Frontal cortex (tissue), 4 donors: ENCODE measurements around the gene RAP1GAP2. TPM values are rescaled to one million over a fixed set of nuclear protein-coding genes. Genes with fewer than 3 reads are reported as not detected.
A peak's percentile ranks its signal among the peaks of the same experiment; 100 is the strongest.
"Not testable (repeated sequence)": the region's sequence is repeated elsewhere in the genome, so short reads cannot be mapped to it uniquely, and the experiment has no call there.

Experiments used
- DNase-seq, 2 donors: peaks; one replicate each; pipeline ENCODE4 v3.0.0; 2012; ENCODE audit warnings: low spot score in 2 of 2
- FAIRE-seq: peaks from 2 replicates; lab custom pipeline; 2012; peaks lifted over from hg19 to GRCh38; lab: Jason Lieb, UNC
- total RNA-seq: library from RNA; depleted of rRNA; stranded (reverse); fragments of >200 nt; gene quantifications from one replicate; pipeline ENCODE4 v1.2.3, GENCODE V29; 2014
- donor health status: control.
- donor health status: control.
- donor health status: control.

Gene RAP1GAP2
- total RNA-seq, 1 donor from 2014 or later, result 25.3 TPM

DNA sequence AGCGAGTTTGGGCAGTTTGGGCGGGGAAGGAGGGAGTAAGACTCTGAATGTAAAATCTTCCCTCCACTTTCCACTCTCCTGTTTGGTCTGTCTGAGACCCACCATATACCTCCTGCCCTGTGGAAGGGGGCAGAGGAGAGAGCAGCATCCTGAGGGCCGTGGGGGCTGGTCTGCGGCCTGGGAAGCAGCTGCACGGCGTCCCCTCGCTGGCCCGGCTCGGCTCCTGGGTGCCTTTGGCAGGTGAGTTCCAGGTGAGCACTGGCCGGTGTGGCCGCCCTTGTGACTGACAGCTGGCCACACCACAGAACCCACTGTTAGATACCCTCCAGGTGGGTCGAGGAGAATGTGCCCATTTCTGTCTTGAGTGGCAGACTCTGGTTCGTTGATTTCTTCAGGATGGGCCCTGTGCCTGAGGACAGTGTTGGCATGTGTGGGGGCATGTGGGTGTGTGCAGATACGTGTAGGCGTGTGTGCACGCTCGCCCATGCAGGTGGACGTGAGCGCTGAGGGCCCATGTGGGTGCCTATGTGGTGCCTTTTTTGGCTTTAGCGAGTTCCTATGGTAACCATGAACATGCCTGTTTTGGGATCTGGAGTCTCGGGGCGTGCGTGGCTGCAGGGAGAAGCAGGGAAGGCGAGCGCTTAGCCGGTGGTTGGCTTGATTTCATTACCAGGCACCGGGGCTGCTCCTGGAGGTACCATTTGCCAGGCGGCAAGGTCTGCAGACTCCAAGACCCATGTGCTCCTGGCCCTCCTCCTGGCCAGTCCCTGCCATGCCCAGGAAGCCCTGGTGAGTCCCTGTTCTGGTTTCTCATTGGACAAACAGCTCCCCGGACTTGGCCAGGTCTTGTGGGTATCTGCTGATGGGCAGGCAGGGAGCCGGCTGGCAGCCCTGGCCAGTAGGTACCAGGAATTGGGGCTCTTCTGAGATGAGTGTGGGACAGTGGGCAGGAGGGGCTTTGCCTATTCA lies 12.4 kb downstream of the RAP1GAP2 start:
- DNase-seq, result no peak

DNA sequence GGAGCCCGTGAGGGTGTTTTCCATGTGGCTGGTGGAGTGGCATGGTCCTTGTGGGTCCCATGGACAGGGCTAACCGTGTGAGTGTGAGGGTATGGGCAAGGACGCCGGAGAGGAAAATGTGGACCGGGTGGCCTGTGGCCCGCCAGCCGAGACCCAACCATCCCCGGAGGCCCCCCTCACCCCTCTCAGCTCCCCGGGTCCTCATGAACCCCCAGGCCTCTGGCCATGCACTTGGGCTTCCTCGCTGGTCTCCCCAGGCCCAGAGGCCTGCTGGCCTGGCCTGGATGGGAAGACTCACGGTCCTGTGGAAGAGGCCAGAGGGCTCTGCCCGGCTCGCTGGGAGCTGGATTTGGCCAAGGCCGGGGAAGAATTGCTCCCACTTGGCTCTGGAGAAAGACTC lies 13.1 kb downstream of the RAP1GAP2 start:
- DNase-seq, result no peak
- FAIRE-seq, result no peak

More for the DNA sequence above, 12.4 kb downstream of the RAP1GAP2 start:
- no peak for FAIRE-seq

GRCh38 chr17:2814049-2814448 lies 17.8 kb downstream of the RAP1GAP2 start:
- FAIRE-seq, result no peak
- no peak for DNase-seq

DNA sequence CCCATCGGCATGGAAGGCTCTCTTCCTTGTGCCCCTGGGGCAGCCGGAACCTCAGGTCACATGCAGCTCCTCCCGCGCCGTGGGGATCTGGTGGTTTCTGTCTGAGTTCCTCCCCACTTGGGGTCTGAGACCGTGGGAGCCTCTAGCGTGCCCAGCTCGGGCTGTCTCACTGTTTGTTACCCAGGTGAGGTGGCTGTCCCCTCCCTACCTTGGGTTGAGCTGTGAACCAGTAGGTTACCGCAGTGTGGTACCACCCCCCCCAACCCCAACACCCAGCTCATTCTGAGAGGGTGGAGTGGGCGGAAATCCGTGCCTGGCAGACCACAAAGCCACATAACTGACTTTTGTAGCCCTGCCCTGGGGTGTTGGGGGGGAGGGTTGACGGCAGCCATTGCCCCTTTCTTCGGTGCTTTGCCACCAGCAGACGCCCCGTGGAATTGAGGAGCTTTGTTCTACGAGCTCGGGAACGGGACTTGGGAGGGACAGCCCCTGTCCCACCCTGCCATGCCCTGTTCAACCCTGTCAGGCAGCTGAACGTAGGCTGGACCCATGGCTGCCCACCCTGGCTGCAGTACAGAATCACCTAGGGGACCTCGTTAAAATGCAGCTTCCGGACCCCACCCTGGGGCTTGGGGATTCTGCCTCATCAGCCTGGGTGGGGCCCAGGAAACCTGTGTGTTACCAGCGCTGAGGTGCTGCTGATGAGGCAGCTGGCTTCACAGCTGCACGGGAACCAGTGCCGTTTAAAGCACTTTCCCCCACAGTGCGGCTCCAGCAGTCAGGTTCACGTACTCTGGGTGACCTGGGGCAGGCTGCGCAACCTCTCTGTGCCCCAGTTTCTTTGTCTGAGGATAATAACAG lies 18.5 kb downstream of the RAP1GAP2 start:
- no peak for DNase-seq
- FAIRE-seq, result no peak

- no peak for DNase-seq
- FAIRE-seq, result no peak
Observed at GRCh38 chr17:2815781-2816185, 19.5 kb downstream of the RAP1GAP2 start.

DNA sequence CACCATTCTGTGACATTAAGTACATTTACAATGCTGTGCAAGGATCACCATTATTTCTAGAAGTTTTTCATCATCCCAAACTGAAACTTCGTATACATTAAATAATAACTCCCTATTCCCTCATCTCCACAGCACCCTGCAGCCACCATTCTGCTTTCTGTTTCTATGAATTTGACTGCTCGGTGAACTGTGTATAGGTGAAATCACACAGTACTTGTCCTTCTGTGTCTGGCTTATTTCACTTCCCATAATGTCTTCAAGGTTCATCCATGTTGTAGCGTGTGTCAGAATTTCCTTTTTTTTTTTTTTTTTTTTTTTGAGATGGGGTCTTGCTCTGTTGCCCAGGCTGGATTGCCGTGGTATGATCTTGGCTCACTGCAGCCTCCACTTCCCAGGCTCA lies 20.4 kb downstream of the RAP1GAP2 start:
- no peak for DNase-seq
- no peak for FAIRE-seq

DNA sequence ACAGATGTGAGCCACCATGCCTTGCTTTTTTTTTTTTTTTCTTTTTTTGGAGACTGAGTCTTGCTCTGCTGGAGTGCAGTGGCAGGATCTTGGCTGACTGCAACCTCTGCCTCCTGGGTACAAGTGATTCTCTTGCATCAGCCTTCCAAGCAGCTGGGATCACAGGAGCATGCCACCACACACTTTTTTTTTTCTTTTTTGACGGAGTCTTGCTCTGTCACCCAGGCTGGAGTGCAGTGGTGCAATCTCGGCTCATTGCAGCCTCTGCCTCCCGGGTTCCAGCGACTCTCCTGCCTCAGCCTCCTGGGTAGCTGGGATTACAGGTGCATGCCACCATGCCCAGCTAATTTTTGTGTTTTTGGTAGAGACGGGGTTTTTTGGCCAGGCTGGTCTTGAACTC lies 23.1 kb downstream of the RAP1GAP2 start:
- not testable (repeated sequence) for FAIRE-seq, DNase-seq

GRCh38 chr17:2819921-2820501 lies 23.8 kb downstream of the RAP1GAP2 start:
- FAIRE-seq, result no peak
- no peak for DNase-seq

DNA sequence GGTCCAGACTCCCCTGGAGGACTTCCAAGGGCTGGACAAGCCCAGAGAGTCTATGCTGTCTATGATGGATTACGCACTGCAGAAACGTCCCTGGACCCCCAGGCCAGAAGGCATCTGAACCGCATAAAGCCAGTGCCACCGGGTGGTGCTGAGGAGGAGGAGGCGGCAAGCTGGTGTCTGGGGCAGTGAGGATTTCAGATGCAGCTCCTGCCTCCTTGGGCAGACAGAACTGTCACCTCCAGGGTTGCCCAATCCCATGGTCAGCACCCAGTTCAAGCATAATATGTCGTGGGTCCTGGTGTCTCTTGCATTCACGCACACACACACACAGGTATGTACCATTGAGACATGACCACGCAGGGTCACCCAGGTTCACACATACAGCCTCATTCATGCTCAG lies 25.6 kb downstream of the RAP1GAP2 start:
- FAIRE-seq, result no peak
- DNase-seq, result no peak

DNA sequence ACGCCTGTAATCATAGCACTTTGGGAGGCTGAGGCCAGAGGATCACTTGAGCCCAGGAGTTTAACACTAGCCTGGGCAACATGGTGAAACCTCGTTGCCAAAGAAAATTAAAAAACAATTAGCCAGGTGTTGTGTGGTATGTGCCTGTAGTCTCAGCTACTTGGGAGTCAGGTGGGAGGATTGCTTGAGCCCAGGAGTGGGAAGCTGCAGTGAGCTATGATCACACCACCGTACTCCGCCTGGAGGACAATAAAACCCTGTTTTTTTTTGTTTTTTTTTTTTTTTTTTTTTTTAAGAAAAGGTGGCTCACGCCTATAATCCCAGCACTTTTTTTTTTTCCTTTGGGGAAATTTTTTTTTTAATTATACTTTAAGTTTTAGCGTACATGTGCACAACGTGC lies 26.1 kb downstream of the RAP1GAP2 start:
- no peak for DNase-seq
- no peak for FAIRE-seq

DNA sequence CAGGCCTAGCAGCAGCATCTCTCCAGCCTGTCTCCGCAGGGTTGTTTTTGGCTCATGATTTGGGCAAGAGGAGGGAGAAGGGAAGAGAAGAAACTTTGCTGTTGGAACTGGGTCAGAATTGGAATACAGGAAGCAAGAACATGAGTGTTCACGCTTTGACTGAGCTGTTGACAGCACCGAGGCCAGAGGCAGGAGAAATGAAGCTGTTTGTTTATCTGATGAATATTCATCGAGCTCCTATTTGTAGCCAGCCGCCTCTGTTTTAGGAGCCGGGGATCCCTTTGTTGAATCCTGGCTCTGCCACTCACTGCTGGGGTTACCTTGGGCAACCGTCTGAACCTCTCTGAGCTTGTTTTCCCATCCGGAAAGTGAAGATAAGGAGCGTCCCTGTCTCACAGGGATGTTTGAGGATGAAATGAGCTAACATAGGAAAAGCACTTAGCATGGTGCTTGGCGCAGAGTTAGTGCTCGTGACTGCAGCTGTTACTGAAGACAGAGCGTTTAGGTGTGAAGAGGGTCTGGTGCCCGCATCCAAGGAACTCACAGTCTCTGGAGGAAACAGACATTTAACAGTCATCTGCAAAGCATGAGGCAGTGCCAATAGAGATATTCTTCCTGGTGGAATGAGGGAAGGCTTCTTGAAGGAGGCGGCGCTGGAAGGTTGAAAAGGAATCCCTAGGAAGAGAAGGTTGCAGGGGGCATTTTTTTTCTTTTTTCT lies 29.2 kb downstream of the RAP1GAP2 start:
- FAIRE-seq (no peak), DNase-seq (no peak)

- FAIRE-seq (no peak), DNase-seq (peak; percentile 62 to 82)
Observed at GRCh38 chr17:2828397-2829038, 32.3 kb downstream of the RAP1GAP2 start.

- FAIRE-seq (no peak), DNase-seq (no peak)
Observed at GRCh38 chr17:2830678-2831077, 34.4 kb downstream of the RAP1GAP2 start.

- no peak for FAIRE-seq
Observed at GRCh38 chr17:2835780-2836179, 39.5 kb downstream of the RAP1GAP2 start.

DNA sequence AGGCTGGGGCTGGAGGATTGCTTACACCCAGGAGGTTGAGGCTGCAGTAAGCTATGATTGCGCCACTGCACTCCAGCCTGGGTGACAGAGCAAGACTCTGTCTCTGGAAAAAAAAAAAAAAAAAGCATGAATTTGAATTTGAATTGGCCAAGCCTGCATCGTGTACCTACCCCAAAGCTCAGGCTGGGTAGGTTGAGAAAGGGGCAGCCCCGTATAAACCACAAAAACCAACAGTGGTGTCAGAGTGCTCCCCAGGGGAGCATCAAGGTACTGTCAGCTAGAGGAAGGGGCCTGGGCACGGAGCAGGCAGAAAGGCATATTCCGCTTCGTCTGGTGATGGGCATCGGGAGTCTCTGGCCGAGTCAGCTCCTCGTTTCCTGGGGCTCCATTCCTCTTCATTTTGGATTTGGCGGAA lies 40.9 kb downstream of the RAP1GAP2 start:
- DNase-seq (no peak), FAIRE-seq (no peak)

More at GRCh38 chr17:2835780-2836179, 39.5 kb downstream of the RAP1GAP2 start:
- no peak for DNase-seq

DNA sequence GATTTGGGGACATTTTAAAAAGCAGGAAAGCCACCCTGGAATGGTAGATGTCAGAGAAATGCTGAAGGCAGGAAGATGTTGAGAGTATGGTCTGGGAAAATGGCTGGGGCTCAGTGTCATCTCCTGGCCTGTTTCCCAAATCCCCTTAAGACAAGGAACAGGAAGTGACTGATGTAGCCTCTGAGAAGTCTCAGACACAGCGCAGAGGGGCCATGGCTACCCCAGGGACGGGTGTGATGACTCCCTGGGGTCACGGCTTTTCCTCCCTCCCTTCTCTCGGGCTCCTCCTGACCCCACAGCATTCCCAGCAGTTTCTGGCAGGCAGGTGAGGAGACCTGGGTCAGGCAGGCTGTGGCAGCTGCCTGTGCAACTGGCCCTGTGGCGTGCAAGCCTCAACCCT lies 45.4 kb downstream of the RAP1GAP2 start:
- FAIRE-seq, result no peak
- DNase-seq, result no peak

DNA sequence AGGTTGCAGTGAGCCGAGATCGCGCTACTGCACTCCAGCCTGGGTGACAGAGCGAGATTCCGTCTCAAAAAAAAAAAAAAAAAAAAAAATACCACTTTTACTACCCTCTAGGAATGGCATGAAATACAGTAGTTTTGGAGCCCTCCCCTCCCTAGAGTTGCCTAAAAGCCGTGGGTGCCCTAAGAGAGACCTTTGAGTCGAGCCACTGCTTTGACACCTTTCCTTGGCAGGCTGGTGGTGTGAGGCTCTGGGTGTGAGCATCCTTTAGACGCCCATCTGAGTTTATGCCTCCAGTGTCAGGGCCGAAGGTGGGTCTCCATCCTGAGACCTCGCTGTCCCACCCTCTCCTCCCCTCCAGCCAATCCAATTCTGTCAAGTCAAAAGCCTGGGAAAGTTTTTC lies 46.2 kb downstream of the RAP1GAP2 start:
- DNase-seq (no peak), FAIRE-seq (no peak)

DNA sequence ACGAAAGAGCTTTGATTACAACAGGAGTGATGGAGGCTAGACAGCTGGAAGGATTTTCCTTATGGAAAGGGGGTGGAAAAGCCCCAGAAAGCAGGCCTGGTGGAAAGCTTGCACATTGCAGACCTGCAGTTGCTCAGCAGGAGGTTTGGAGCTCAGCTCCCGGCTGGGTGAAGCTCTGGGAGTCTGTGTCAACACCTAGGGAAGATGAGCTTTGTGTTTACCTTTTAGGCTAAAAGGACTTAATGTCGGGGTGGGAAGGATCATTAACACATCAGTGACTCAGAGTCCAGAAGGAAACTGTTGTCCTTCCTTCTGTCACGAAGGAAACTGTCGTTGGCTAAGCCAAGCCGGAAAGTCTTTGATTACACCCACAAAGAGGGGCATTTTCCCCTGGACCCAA lies 48.2 kb downstream of the RAP1GAP2 start:
- DNase-seq (no peak), FAIRE-seq (no peak)
